ENCODE data around the gene MAGI2.

GRCh38 chr7:78510580-78511188, 942.8 kb downstream of the MAGI2 start:
- TF ChIP-seq POLR2AphosphoS5 (IDR thresholded peaks at IDR 0.05; ENCODE audit: low read depth, low read length) (no peak), TAF1 (IDR thresholded peaks at IDR 0.05; ENCODE audit: low read depth, low read length) (no peak), POLR2A (IDR thresholded peaks at IDR 0.05; ENCODE audit: low read depth, low read length) (no peak), SPI1 (IDR thresholded peaks at IDR 0.05; ENCODE audit: low read depth, low read length) (no peak), PAX5 (IDR thresholded peaks at IDR 0.05; ENCODE audit: insufficient read depth, low read length, severe bottlenecking) (no peak), POU2F2 (IDR thresholded peaks at IDR 0.05; ENCODE audit: low read depth, low read length) (no peak)

Data from GM12891 (cell line).